ENCODE measurements around the gene MYBBP1A. TPM values are rescaled to one million over a fixed set of nuclear protein-coding genes. Genes with fewer than 3 reads are reported as not detected.

MYBBP1A gene
- total RNA-seq, 1 experiment from 2014 or later: 163 TPM

GRCh38 chr17:4588898-4589625 lies 33.9 kb upstream of the MYBBP1A start (continued):
- TF ChIP-seq E2F1 (CRISPR knock-in tag; IDR thresholded peaks at IDR 0.05) (no peak), FOXP4 (CRISPR knock-in tag; IDR thresholded peaks at IDR 0.05) (no peak), ZNF512 (CRISPR knock-in tag; IDR thresholded peaks at IDR 0.05; ENCODE audit: borderline replicate concordance) (no peak), PREB (CRISPR knock-in tag; IDR thresholded peaks at IDR 0.05; ENCODE audit: borderline replicate concordance) (no peak), CREM (CRISPR knock-in tag; IDR thresholded peaks at IDR 0.05) (no peak), NR1H2 (CRISPR knock-in tag; IDR thresholded peaks at IDR 0.05) (no peak), ATF1 (CRISPR knock-in tag; IDR thresholded peaks at IDR 0.05) (no peak), ATF6 (CRISPR knock-in tag; IDR thresholded peaks at IDR 0.05) (no peak), IRF1 (CRISPR knock-in tag; IDR thresholded peaks at IDR 0.05) (no peak)

- POLR2A ChIA-PET: no interaction called here
- peaks cover 26% of the 10 kb centered on the region for H3K27me3 Mint-ChIP-seq (ENCODE audit: low read depth)
Measured at GRCh38 chr17:4588391-4588790, 33.2 kb upstream of the MYBBP1A start.

More at GRCh38 chr17:4588391-4588790, 33.2 kb upstream of the MYBBP1A start:
- DNase-seq (ENCODE audit: low spot score): no peak
- Mint-ChIP-seq H3K27ac (no peak overlapping the region), H3K9me3 (no peaks in the 10 kb centered on the region), H3K4me3 (no peak overlapping the region), H3K4me1 (peaks cover 9% of the 10 kb centered on the region), H3K36me3 (no peaks in the 10 kb centered on the region)
- ATAC-seq: no peak
- CTCF ChIA-PET: interaction anchor here (0.7 to 2.9 kb wide), 4 partner anchors 10 to 167 kb away, joined by 3 to 14 read pairs (median 6); no protein-coding TSS in a partner anchor
- TF ChIP-seq KAT7 (CRISPR knock-in tag; IDR thresholded peaks at IDR 0.05; ENCODE audit: borderline replicate concordance) (no peak), CREB1 (CRISPR knock-in tag; IDR thresholded peaks at IDR 0.05) (no peak), SOX15 (CRISPR knock-in tag; IDR thresholded peaks at IDR 0.05) (no peak), ZNF263 (CRISPR knock-in tag; IDR thresholded peaks at IDR 0.05; ENCODE audit: low read depth) (no peak), ATF3 (CRISPR knock-in tag; conservative IDR thresholded peaks at IDR 0.05) (no peak), NR3C1 (CRISPR knock-in tag; conservative IDR thresholded peaks at IDR 0.05; ENCODE audit: low read depth) (no peak), E2F1 (CRISPR knock-in tag; IDR thresholded peaks at IDR 0.05) (no peak), PRRX2 (CRISPR knock-in tag; IDR thresholded peaks at IDR 0.05) (no peak), GABPB1 (CRISPR knock-in tag; IDR thresholded peaks at IDR 0.05) (no peak), CDX4 (CRISPR knock-in tag; IDR thresholded peaks at IDR 0.05; ENCODE audit: borderline replicate concordance) (no peak)
